SIG-M5 treated with dmso at 0.1 percent for 504 hours (cell line): ENCODE results near the gene PEAK1.

Source experiments
- DNase-seq: peaks from one replicate; lab custom pipeline; 2025; ENCODE audit not compliant: unreplicated experiment; lab: John Stamatoyannopoulos, UW

PEAK1 gene

GRCh38 chr15:77143191-77143590, 276.7 kb downstream of the PEAK1 start:
- DNase-seq, result no peak

GRCh38 chr15:77140220-77140619, 279.7 kb downstream of the PEAK1 start:
- DNase-seq, result no peak

DNA sequence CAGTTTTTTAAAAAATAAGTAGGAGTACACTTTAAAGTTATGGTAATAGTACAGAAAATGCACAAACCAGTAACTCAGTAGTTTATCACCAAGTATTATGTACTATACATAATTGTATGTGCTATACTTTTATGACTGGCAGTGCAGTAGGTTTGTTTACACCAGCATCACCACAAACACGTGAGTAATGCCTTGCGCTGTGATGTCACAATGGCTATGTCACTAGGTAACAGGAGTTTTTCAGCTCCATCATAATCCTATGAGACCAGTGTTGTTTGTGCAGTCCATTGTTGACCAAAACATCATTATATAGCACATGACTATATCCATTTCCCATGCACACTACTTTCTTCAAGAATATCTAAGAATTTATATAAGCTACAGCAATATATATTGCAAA, 280.6 kb downstream of the PEAK1 start:
- DNase-seq, result no peak

GRCh38 chr15:77138167-77138522, 281.8 kb downstream of the PEAK1 start:
- DNase-seq, result no peak

GRCh38 chr15:77135181-77135580, 284.7 kb downstream of the PEAK1 start:
- no peak for DNase-seq

- DNase-seq, result no peak
Measured at GRCh38 chr15:77130315-77130930, 289.5 kb downstream of the PEAK1 start.

DNA sequence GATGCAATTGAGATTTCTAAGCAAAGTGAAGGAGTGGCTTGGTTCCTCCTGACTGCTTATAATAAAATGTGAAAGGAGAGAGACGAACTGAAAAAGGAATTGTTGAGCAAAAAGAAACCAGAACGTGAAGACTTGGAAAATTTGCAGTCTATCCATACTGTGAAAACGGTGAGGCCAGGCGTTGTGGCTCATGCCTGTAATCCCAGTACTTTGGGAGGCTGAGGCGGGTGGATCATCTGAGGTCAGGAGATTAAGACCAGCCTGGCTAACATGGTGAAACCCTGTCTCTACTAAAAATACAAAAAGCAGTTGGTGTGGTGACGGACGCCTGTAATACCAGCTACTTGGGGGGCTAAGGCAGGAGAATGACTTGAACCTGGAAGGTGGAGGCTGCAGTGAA, 292.3 kb downstream of the PEAK1 start:
- DNase-seq, result no peak

DNA sequence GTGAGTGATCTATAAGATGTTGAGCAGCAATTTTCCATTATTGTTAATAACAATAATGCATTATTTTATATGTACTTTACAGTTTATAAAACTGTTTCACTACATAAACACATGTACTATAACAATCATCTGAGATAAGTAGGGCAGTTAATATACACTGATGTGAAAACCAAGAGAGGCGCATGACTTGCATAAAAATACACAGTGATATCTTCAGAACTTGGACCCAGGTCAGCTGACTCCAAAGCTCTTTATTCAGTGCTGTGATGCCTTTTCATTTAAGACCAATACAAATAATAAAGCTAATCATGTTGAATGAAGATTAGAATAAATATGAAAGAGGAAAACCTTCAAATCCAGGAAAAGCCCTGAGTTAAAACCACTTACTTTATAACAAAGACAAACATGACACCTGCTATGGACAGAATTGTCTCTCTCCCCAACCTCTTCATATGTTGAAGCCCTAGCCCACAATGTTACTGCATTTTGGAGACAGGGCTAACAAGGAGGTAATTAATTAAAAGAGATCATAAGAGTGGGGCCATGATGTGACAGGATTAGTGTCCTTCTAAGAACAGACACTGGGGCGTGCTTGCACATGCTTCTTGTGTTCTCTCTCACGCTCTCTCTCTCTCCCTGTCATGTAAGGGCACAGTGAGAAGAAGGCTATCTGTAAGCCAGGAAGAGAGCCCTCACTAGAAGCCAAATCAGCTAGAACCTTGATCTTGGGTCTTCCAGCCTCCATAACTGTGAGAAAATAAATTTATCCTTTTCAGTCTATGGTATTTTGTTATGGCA, 293.2 kb downstream of the PEAK1 start:
- no peak for DNase-seq

DNA sequence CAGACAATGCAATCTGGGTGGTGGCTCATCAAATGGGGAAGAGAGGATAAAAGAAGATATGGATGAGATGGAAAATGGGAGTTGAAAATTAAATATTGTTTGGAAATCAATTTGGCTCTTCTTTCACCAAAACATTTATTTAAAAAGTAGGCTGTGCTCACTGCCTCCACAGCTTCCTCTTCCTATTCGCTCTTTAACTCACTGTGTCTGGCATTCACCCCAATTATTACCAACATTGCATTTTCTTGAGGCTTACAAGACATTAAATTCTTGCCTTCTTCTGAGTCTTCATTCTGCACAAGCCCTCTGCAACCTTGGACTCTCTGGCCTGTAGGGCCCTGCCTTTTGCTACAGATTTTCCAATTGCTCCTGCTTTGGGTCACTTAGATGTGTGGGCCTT, 296.1 kb downstream of the PEAK1 start:
- DNase-seq, result no peak

- DNase-seq, result no peak
Measured at GRCh38 chr15:77122576-77122975, 297.3 kb downstream of the PEAK1 start.

DNA sequence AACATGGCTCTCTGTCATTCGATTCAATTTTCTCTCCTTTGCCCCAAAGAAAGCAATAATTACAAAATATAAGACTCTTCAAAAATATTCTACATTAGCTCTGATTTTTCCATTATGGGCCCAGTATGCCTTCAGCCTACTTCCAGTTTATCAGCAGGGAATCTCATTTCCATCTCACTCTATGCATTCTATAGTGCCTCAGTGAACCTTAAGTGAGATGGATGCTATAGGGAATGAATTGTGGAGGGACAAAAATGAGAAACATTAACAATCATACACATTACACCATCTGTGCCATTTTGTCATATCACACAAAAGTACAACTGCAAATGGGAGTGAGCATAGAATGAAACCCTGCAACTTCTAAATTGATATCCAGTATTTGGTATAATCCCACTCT, 298.3 kb downstream of the PEAK1 start:
- no peak for DNase-seq

GRCh38 chr15:77120576-77120975, 299.3 kb downstream of the PEAK1 start:
- no peak for DNase-seq

DNA sequence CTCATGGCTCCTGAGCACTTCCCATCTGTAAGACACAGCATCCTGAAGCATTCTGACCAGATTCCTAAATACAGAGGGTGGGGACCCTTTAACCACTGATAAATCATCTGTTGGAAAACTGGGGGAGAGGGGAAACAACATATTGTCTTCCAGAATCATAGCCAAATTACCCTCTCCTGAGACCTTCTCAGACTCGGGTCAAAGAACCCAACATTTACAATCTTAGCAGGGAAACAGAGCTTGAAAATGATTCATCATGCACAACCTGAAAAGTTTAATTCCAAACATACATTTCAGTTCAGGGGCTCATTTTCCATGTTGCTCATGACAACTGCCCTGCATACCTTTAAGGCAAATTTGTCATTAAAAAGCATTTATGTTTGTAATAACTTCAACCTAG, 300.5 kb downstream of the PEAK1 start:
- no peak for DNase-seq

DNA sequence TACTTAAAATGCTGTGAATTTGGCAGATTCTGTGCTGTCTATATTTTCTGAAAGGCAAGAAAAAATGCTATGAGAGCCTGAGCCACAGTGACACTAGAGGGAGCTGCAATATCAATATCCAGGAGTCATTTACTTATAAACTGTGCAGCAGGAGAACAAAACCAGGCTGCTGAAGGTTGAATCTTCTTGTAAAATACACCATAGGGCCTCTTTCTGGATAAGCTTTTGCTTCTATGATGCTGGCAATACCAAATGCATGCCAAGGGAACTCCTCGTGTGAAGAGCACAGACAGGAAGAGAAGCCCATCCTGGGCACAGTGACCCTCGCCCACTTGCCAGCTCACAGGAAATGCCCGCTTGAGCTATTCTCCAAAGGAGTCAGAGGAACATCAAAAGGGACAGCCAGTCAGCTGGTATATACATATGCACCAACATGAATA, 301.0 kb downstream of the PEAK1 start:
- DNase-seq, result peak; percentile 69

GRCh38 chr15:77115179-77115578, 304.7 kb downstream of the PEAK1 start:
- DNase-seq, result no peak

GRCh38 chr15:77112838-77113504, 306.9 kb downstream of the PEAK1 start:
- DNase-seq, result no peak

DNA sequence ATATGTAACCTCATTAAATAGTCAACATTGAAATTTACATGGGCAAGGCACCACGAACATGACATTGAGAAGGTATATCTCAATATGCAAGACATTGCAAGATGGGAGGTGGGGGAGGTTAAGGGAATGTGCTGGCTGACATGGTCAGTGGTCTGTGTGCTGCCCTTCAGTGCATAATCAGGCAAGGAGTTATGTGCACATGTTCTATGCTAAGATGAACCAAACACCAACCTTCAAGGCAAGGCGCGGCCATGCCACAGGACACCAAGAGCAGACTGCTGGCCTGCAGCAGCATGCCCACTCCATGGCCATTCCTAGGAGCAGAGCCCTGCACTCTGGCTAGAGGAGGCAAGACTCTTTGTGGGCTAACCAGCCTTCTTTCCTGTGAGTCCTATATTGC, 308.1 kb downstream of the PEAK1 start:
- no peak for DNase-seq

DNA sequence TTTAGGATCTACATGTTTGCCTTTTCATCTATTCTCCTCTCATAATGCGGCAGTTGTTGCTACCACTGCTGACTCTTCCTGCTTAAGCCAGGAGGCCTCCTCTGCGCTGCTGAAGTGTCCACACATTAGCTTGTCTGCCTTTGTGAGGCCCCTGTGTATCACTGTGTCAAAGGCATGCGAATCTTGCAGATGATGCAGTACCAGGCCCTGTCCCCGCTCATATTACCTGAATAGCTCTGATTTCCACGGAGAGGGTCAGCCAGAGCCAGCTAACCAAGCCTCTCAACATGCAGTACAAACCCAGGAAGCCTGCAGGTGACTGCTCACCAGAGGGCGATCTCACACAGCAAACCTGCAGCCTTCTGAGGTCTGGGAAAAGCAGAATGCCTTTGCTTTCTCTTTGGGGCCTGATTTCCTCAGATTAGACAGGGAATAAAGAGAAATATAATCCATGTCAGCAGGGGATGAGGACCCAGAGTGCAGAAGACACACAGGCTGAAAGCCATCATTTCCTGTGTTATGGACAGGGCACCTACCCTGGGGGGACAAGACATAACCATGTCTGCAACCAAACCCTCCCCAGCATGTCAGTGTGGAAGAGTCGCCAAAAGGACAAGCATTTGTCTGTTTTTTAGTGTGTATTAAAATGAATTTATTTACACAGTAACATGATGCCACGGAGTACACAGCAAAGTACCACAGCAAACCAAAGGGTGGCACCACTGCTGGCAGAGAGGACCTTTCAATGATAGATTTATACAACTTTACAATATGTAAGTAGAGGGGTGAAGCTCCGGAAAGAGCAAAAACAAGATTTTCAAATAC, 312.2 kb downstream of the PEAK1 start:
- DNase-seq, result peak; percentile 23

GRCh38 chr15:77107068-77107467, 312.8 kb downstream of the PEAK1 start:
- DNase-seq, result no peak

DNA sequence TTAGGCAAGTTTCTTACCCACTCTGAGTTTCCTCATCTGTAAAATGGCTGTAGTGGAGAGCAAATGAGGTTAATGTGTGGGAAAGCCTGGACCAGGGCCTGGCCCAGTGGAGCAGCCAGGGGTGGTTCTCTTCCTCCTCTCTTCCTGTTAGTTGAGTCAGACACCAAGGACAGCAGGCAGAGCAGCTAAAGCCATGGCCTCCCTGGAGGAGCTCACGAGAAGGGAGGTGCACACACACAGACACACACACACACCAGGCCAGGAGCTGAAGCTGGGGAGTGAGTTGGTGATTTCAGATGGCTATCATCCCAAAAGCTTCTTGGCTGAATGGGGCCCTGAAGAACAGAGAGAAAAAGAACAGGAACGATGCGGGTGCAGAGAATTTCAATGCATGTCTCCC, 315.7 kb downstream of the PEAK1 start:
- no peak for DNase-seq

DNA sequence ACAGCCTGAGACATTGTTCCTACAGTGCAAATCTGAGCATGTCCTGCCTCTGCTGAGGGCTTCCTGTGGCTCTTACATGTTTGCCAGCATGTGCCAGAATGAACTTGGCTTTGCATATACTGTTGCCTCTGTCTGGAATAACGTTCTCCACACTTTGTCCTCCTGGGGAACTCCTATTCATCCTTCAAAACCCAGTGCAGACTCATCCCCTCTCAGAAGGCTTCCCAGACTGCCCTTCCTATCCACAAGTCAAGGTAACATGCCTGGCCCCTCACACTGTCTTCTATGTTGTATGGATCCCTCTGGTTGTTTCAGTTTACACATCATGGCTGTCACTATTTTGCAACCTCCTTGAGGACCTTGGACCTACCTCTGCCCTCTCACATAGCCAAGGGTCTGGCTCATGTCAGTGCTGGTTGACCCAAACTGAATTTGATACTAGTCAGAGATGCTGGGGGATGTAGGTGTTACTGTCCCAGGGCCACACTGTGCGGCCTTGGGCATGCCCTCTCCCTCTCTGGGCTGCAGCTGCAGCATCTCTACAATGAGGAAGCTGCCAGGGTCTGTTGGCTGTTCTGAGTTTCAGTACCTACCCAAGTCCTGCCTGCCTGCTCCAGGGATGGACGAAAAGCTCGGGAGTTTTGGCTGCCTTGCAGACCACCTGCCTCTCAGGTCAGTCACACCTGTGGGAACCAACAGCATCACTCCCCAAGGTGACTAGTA, 320.0 kb downstream of the PEAK1 start:
- no peak for DNase-seq
